ENCODE measurements around the gene PIGR. TPM values are rescaled to one million over a fixed set of nuclear protein-coding genes. Genes with fewer than 3 reads are reported as not detected.

The PIGR gene
- total RNA-seq, 1 experiment from 2014 or later: not detected

GRCh38 chr1:206965781-206966180 lies 19.5 kb upstream of the PIGR start:
- H2BK5ac ChIP-seq (ENCODE audit: insufficient read length, low read length): no peak overlapping the region
- H2AFZ ChIP-seq (ENCODE audit: low read length): no peak overlapping the region
- H4K5ac ChIP-seq (ENCODE audit: insufficient read length, low read depth, low read length): no peak overlapping the region
- no peak overlapping the region for H3K27ac Mint-ChIP-seq
- H3K4me1 Mint-ChIP-seq: no peaks in the 10 kb centered on the region
- no peak overlapping the region for H2BK20ac ChIP-seq (ENCODE audit: low read depth, low read length, poor library complexity, severe bottlenecking)
- no peak overlapping the region for H4K8ac ChIP-seq (replicated peaks; ENCODE audit: insufficient read length, low read depth, low read length)
- no CpG with 5 or more reads among the region's 2 CpGs for WGBS (ENCODE audit: extremely low coverage, insufficient read length, low lambda C conversion rate)
- no peaks in the 10 kb centered on the region for H3K9me3 Mint-ChIP-seq
- no peak overlapping the region for H2BK15ac ChIP-seq (ENCODE audit: low read depth, low read length)
- no peak overlapping the region for H3K9ac ChIP-seq (ENCODE audit: extremely low read depth, insufficient read length, low read length)
- no peak overlapping the region for H3K56ac ChIP-seq (ENCODE audit: insufficient read length, low read depth, low read length)
- H3K4ac ChIP-seq (ENCODE audit: low read depth, low read length): no peak overlapping the region
- TF ChIP-seq CTCF (conservative IDR thresholded peaks at IDR 0.05): no peak
- H3K4me3 Mint-ChIP-seq: no peak overlapping the region
- H3K4me1 ChIP-seq (ENCODE audit: insufficient read depth, low read length): no peaks in the 10 kb centered on the region
- no peak overlapping the region for H3T11ph ChIP-seq (ENCODE audit: low read length)
- no peak overlapping the region for H3K4me2 ChIP-seq (ENCODE audit: insufficient read depth, insufficient read length, low read length)
- no peaks in the 10 kb centered on the region for H3K27me3 ChIP-seq (ENCODE audit: insufficient read depth, low read length)
- H3K36me3 Mint-ChIP-seq (ENCODE audit: insufficient read depth in 1 of 3, low read depth in 3 of 3): no peaks in the 10 kb centered on the region; a peak in 1 of 7 replicates
- no peak overlapping the region for H4K91ac ChIP-seq (ENCODE audit: insufficient read length, low read depth, low read length)
- H3K27me3 Mint-ChIP-seq (ENCODE audit: low read depth): peaks cover 17% of the 10 kb centered on the region
- no peak overlapping the region for H2BK120ac ChIP-seq (ENCODE audit: low read depth, low read length, poor library complexity, severe bottlenecking)
- no peaks in the 10 kb centered on the region for H3K23me2 ChIP-seq (ENCODE audit: insufficient read length, low read depth, low read length, poor library complexity, severe bottlenecking)
- no peak overlapping the region for H3K27ac ChIP-seq (ENCODE audit: insufficient read length, low read depth, low read length)
- no peak overlapping the region for H2BK12ac ChIP-seq (ENCODE audit: insufficient read length, low read depth, low read length)
- H3K9me3 ChIP-seq (ENCODE audit: control insufficient read depth, low read depth, low read length): no peaks in the 10 kb centered on the region
- H3K79me1 ChIP-seq (ENCODE audit: insufficient read depth, low read depth, low read length, poor library complexity, severe bottlenecking): no peaks in the 10 kb centered on the region
- no peak overlapping the region for H2AK5ac ChIP-seq (ENCODE audit: insufficient read length, low read length)
- no peak overlapping the region for H3K18ac ChIP-seq (ENCODE audit: insufficient read length, low read depth, low read length)
- DNase-seq: no peak
- no peak overlapping the region for H3K14ac ChIP-seq (ENCODE audit: insufficient read depth, low read length)
- no peaks in the 10 kb centered on the region for H3K79me2 ChIP-seq (ENCODE audit: insufficient read depth, low read length)
- H4K20me1 ChIP-seq (ENCODE audit: control insufficient read depth, insufficient read depth, insufficient read length): no peaks in the 10 kb centered on the region
- H3K23ac ChIP-seq (ENCODE audit: insufficient read length, low read depth, low read length): no peak overlapping the region

Measured in H9 (cell line).